OCI-LY7 (cell line): ENCODE measurements around the gene TSPAN11. TPM values are rescaled to one million over a fixed set of nuclear protein-coding genes. Genes with fewer than 3 reads are reported as not detected.

ENCODE experiments used
- BruUV-seq: library from RNA; stranded (reverse); fragments of 400-500 nt; replicated peaks from 2 replicates; lab custom pipeline; 2021; lab: Mats Ljungman, UMichigan
- CTCF ChIA-PET: fragments of 300-600 bp; sonication (Branson Sonifier 250); formaldehyde crosslinking; loops from one replicate; lab custom pipeline; 2022; ENCODE audit warnings: antibody characterized with exemption; ENCODE audit not compliant: unreplicated experiment; lab: Charles Lee
- POLR2A ChIA-PET: fragments of 300-600 bp; sonication (Branson Sonifier 250); formaldehyde crosslinking; loops from one replicate; lab custom pipeline; 2022; ENCODE audit warnings: antibody characterized with exemption; lab: Charles Lee
- DNase-seq: peaks from one replicate; pipeline ENCODE4 v3.0.0-alpha.2; 2015; ENCODE audit warnings: low spot score
- H2AFZ ChIP-seq: fragments of 200-600 bp; sonication (generic), shearing (Covaris generic); 2 replicates; pipeline ENCODE4 v1.6.1; 2014; ENCODE audit warnings: mild to moderate bottlenecking, antibody characterized with exemption, low read length, moderate library complexity
- H3K27ac ChIP-seq: fragments of 200-600 bp; sonication (generic); 2 replicates; pipeline ENCODE4 v1.5.1; 2014; ENCODE audit warnings: mixed run types, low read depth, mild to moderate bottlenecking, moderate library complexity, low read length, inconsistent platforms; ENCODE audit not compliant: poor library complexity, severe bottlenecking
- H3K36me3 ChIP-seq: fragments of 200-600 bp; sonication (generic); 2 replicates; pipeline ENCODE4 v1.6.1; 2014; ENCODE audit warnings: mild to moderate bottlenecking, antibody characterized with exemption, low read length, moderate library complexity, mixed read lengths; ENCODE audit not compliant: insufficient read depth
- H3K4me1 ChIP-seq: fragments of 200-600 bp; sonication (generic); 2 replicates; pipeline ENCODE4 v1.5.1; 2014; ENCODE audit warnings: mild to moderate bottlenecking, low read length; ENCODE audit not compliant: insufficient read depth, poor library complexity, severe bottlenecking
- H3K4me2 ChIP-seq: fragments of 200-600 bp; sonication (generic); 2 replicates; pipeline ENCODE4 v1.6.1; 2014; ENCODE audit warnings: mild to moderate bottlenecking, low read length
- H3K4me3 ChIP-seq: fragments of 200-600 bp; sonication (generic); 2 replicates; pipeline ENCODE4 v1.5.1; 2014; ENCODE audit warnings: mild to moderate bottlenecking, low read depth, low read length; ENCODE audit not compliant: poor library complexity, severe bottlenecking
- H3K79me2 ChIP-seq: fragments of 200-600 bp; sonication (generic); 2 replicates; pipeline ENCODE4 v1.6.1; 2016; ENCODE audit warnings: low read depth, mild to moderate bottlenecking, low read length, moderate library complexity, mixed read lengths; ENCODE audit not compliant: insufficient read depth
- H3K9me2 ChIP-seq: fragments of 200-600 bp; sonication (generic); 2 replicates; pipeline ENCODE4 v1.6.1; 2016; ENCODE audit warnings: mild to moderate bottlenecking, low read length, mixed read lengths; ENCODE audit not compliant: insufficient read depth
- H3K9me3 ChIP-seq: fragments of 200-600 bp; sonication (generic); 2 replicates; pipeline ENCODE4 v1.6.1; 2014; ENCODE audit warnings: mild to moderate bottlenecking, mixed run types, low read length, mixed read lengths
- H4K20me1 ChIP-seq: fragments of 200-600 bp; sonication (generic); 2 replicates; pipeline ENCODE4 v1.6.1; 2014; ENCODE audit warnings: mild to moderate bottlenecking, antibody characterized with exemption, low read length, moderate library complexity, mixed read lengths; ENCODE audit not compliant: insufficient read depth
- CTCF ChIP-seq: fragments of 200-600 bp; sonication (generic); conservative IDR thresholded peaks from 2 replicates; pipeline ENCODE4 v1.5.1; 2014; ENCODE audit warnings: mild to moderate bottlenecking, antibody characterized with exemption, low read length, moderate library complexity, mixed read lengths
- EZH2phosphoT487 ChIP-seq: fragments of 200-600 bp; sonication (generic); IDR thresholded peaks from 2 replicates; pipeline ENCODE4 v1.6.1; 2018; ENCODE audit warnings: low read depth, borderline replicate concordance, mild to moderate bottlenecking, mixed run types, antibody characterized with exemption, low read length, moderate library complexity, mixed read lengths
- intact Hi-C: fragments of 100-400 bp; cut with micrococcal nuclease; formaldehyde crosslinking; loops from one replicate; pipeline ENCODE4 v1.10.0; 2022; ENCODE audit not compliant: unreplicated experiment
- total RNA-seq, 2 experiments: library from RNA; depleted of rRNA in 1 of 2; stranded (reverse); fragments of >200 nt in 1 of 2; shearing (Covaris generic) in 1 of 2; gene quantifications; 2 replicates each; pipeline ENCODE4 v1.2.3, GENCODE V29; 2014 to 2022

The TSPAN11 gene
- total RNA-seq, 2 experiments from 2014 or later, result not detected

- DNase-seq, result no peak
- H2AFZ ChIP-seq, result no peak overlapping the region
- no peaks in the 10 kb centered on the region for H3K4me1 ChIP-seq
- no peak overlapping the region for H3K27ac ChIP-seq
- no peaks in the 10 kb centered on the region for H4K20me1 ChIP-seq
- no peak overlapping the region for H3K4me3 ChIP-seq
- no peak overlapping the region for H3K4me2 ChIP-seq
- ChIA-PET POLR2A (no interaction called here), CTCF (no interaction called here)
- no peaks in the 10 kb centered on the region for H3K9me3 ChIP-seq
- intact Hi-C loops, result no loop called here
- TF ChIP-seq CTCF (no peak), EZH2phosphoT487 (no peak)
- H3K79me2 ChIP-seq, result no peaks in the 10 kb centered on the region
- no peaks in the 10 kb centered on the region for H3K36me3 ChIP-seq
- BruUV-seq, result no TSS peak
- no peaks in the 10 kb centered on the region for H3K9me2 ChIP-seq
Measured at GRCh38 chr12:30959110-30959710, 32.7 kb downstream of the TSPAN11 start.

GRCh38 chr12:30959778-30960177, 33.2 kb downstream of the TSPAN11 start:
- CTCF ChIA-PET, result no interaction called here
- Histone ChIP-seq H3K4me2 (no peak overlapping the region), H3K27ac (no peak overlapping the region), H3K4me1 (no peaks in the 10 kb centered on the region), H3K79me2 (no peaks in the 10 kb centered on the region), H3K9me2 (no peaks in the 10 kb centered on the region), H3K36me3 (no peaks in the 10 kb centered on the region), H3K4me3 (no peak overlapping the region), H4K20me1 (no peaks in the 10 kb centered on the region), H2AFZ (no peak overlapping the region), H3K9me3 (no peaks in the 10 kb centered on the region)
- POLR2A ChIA-PET, result no interaction called here
- no TSS peak for BruUV-seq
- no peak for DNase-seq
- TF ChIP-seq CTCF, result no peak
- intact Hi-C loops, result no loop called here

GRCh38 chr12:30961030-30961429, 34.5 kb downstream of the TSPAN11 start:
- intact Hi-C loops, result no loop called here
- BruUV-seq, result no TSS peak
- Histone ChIP-seq H4K20me1 (no peaks in the 10 kb centered on the region), H3K9me3 (no peaks in the 10 kb centered on the region), H3K4me2 (no peak overlapping the region), H3K36me3 (no peaks in the 10 kb centered on the region), H3K79me2 (no peaks in the 10 kb centered on the region), H3K4me1 (no peaks in the 10 kb centered on the region), H3K9me2 (no peaks in the 10 kb centered on the region), H3K4me3 (no peak overlapping the region), H2AFZ (no peak overlapping the region), H3K27ac (no peak overlapping the region)
- TF ChIP-seq EZH2phosphoT487 (no peak), CTCF (no peak)
- DNase-seq, result no peak
- ChIA-PET CTCF (no interaction called here), POLR2A (no interaction called here)
